GM21786 (cell line): Measurements from ENCODE around the gene FLAD1.

ENCODE experiments used
- ATAC-seq: cut with Tn5 transposase; IDR thresholded peaks from one replicate; pipeline ENCODE4 v1.9.1; 2021; ENCODE audit not compliant: unreplicated experiment

FLAD1 gene

DNA sequence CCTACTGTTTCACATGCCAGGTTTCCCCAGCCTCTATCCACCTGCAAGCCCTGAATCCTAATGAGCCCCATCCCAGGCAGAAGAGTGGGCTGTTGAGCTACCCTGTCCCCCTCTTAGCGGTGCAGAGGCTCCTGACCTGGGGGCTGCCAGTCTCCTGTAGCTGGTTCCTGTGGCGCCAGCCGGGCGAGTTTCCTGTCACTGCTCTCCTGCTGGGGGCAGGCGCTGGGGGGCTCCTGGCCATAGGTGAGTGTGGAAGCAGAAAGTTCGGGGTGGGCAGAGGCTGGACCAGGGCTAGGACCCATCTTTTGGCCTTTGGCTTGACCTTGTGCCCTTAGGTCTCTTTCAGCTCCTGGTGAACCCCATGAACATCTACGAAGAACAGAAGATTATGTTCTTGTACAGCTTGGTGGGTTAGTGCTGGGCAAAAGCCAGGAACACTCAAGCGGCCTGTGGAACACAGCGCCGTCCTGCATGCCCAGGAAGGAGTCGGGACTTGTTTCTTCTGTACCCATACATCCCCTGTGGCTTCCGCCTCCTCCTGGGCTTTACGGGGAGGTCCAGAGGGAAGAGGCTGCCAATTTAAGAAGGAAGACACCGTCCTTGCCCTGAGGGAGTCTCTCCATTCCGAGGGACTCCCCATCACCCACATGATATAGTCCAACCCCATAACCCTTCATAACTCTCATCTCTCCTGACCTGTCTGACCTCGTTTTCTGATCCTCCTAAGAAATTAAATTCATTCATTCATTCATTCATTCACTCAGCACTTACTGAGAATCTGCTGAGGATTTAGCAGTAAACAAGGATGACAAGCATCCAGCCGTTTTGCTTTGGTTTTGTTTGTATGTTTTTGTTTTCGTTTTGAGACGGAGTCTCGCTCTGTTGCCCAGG, 51.4 kb downstream of the FLAD1 start:
- ATAC-seq: no peak

DNA sequence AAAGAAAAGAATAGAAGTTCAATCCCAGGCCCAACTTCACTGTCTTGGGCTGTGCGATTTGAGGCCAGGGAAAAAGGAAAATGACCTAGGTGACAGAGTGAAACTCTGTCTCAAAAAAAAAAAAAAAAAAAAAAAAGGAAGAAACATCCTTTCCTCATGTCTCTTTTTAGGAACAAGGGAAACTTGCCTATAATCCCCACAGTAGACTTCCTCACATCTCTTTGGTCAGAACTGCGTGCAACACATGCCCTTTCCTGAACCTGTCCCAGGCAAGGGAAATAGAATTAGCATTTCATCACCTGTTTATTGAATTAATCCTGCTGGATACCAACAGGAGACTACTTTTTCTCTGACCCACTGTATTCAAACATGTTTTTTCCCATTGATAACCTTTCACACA, 52.8 kb downstream of the FLAD1 start:
- no peak for ATAC-seq

- ATAC-seq: no peak
These were observed 53.9 kb downstream of the FLAD1 start for GRCh38 chr1:155037043-155037442.

DNA sequence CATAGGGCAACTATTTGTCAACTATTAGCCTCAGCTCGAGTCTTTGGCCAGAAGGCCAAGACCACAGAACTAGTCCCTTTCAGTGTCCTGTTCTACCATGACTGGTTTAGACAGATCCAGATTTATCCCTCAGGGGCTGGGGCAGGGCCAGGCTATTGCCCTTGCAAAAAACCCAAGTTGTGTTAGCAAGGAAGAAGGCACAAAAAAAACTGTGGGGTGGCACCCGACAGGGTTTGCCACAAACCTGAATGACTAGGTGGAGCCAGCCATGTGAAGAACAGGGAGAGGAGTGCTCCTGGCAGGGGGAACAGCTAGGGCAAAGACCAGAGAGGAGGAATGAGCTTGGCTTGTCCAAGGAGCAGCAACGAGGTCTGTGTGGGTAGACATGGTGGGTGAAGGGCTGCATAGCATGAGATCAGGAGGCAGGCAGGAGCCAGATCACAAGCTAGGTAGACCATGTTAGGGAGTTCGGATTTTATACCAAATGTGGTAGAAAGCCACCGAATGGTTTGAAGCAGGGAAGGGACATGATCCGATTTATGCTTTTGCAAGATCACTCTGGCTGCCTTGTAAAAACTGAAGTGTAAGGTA, 54.8 kb downstream of the FLAD1 start:
- ATAC-seq: no peak

GRCh38 chr1:155038602-155039307, 55.6 kb downstream of the FLAD1 start:
- no peak for ATAC-seq

- ATAC-seq: no peak
These were observed 56.1 kb downstream of the FLAD1 start for GRCh38 chr1:155039308-155039669.

DNA sequence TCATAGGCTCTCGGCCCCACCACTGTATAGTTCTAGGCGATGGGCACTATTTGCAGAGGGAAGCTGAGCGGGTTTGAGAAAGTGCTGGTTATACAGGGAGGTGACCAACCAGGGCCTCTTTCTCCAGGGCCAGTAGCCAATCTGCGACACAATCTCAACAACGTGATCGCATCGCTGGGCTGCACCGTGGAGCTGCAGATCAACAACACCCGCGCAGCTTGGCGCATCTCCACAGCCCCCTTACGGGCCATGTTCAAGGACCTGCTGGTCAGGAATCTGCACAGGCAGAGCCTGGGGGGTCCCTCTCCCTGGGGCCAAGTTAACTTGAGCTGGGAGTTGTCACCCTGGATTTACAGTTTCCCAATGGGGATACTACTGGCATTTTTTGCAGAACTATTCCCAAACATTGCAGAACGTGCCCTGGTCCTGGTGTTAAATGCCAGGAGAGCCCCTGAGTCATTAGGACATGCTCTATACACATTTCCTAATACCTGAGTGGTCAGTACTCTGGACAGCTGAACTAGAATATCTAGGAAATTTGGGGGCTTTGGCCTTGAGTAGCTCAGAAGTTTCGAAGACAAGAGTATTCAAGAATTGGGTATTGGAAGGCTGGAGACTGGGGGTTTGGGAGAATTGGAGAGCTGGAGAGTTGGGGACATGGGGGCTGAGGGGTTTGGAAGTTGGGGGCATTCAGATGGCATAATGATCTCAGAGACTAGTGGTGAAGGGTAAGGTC, 57.4 kb downstream of the FLAD1 start:
- ATAC-seq: no peak
